GM18526 (cell line): Measurements from ENCODE around the gene LZTS2.

Experiments
- POLR2A ChIP-seq: IDR thresholded peaks from 3 replicates; pipeline ENCODE4 v1.6.1; 2011; ENCODE audit not compliant: insufficient read length; ENCODE audit errors: extremely low read depth

The LZTS2 gene

GRCh38 chr10:100999742-101000126 lies at the start of gene LZTS2:
Gene LZTS2 (plus strand): TSS chr10:100999808. CDS start chr10:101002539, 2,731 bp downstream.
- TF ChIP-seq POLR2A, result no peak

- no peak for TF ChIP-seq POLR2A
Measured at GRCh38 chr10:100960251-100960650, 39.4 kb upstream of the LZTS2 start.

- no peak for TF ChIP-seq POLR2A
Measured at GRCh38 chr10:100962351-100963080, 37.1 kb upstream of the LZTS2 start.

GRCh38 chr10:100963826-100964225 lies 35.8 kb upstream of the LZTS2 start:
- TF ChIP-seq POLR2A, result no peak

- TF ChIP-seq POLR2A, result no peak
Measured at GRCh38 chr10:100965820-100966219, 33.8 kb upstream of the LZTS2 start.

- no peak for TF ChIP-seq POLR2A
Measured at GRCh38 chr10:100966887-100967286, 32.7 kb upstream of the LZTS2 start.

GRCh38 chr10:100967332-100967731 lies 32.3 kb upstream of the LZTS2 start:
- TF ChIP-seq POLR2A, result no peak

GRCh38 chr10:100968062-100968736 lies 31.4 kb upstream of the LZTS2 start:
- TF ChIP-seq POLR2A, result no peak

- TF ChIP-seq POLR2A, result no peak
Measured at GRCh38 chr10:100968863-100969186, 30.8 kb upstream of the LZTS2 start.

- no peak for TF ChIP-seq POLR2A
Measured at GRCh38 chr10:100969187-100970075, 30.2 kb upstream of the LZTS2 start, which contains the start of gene SEMA4G. Gene SEMA4G (plus strand): TSS chr10:100969504. CDS start chr10:100972913, 3,409 bp downstream.

GRCh38 chr10:100970076-100970913 lies 29.3 kb upstream of the LZTS2 start:
- TF ChIP-seq POLR2A, result no peak

GRCh38 chr10:100970914-100971811 lies 28.4 kb upstream of the LZTS2 start:
- TF ChIP-seq POLR2A, result no peak

- TF ChIP-seq POLR2A, result no peak
Measured at GRCh38 chr10:100972115-100972903, 27.3 kb upstream of the LZTS2 start.
